ENCODE results near the gene PHLDA2. TPM values are rescaled to one million over a fixed set of nuclear protein-coding genes. Genes with fewer than 3 reads are reported as not detected.

The PHLDA2 gene
- total and polyA plus RNA-seq, 2 of the 13 experiments (the other 11 are each of a cell fraction or from before 2014, with no cell fraction given) = 0.55 to 0.78 TPM

- ChIA-PET CTCF (ENCODE audit: low intra/inter-chr PET ratio, low total read pairs) (no interaction called here), POLR2A (no interaction called here)
- Histone ChIP-seq H3K79me2 (ENCODE audit: insufficient read depth, low read length) (no peaks in the 10 kb centered on the region), H3K27me3 (ENCODE audit: control insufficient read depth in 1 of 2, insufficient read depth in 2 of 2, low read length in 2 of 2) (peaks cover 6 to 21% of the 10 kb centered on the region in 2 experiments; a peak in 4 of 5 replicates), H4K20me1 (ENCODE audit: insufficient read depth, low read length) (0 out of 2 replicates have a peak, but pooled peaks cover 2% of the 10 kb centered on the region), H3K36me3 (replicated peaks in 1 of 2; ENCODE audit: control insufficient read depth in 1 of 2, insufficient read depth in 2 of 2, low read length in 2 of 2) (no peaks in the 10 kb centered on the region), H3K4me1 (ENCODE audit: insufficient read depth, low read length) (peaks cover 10% of the 10 kb centered on the region), H3K9ac (ENCODE audit: insufficient read depth, low read depth, low read length) (no peak overlapping the region), H2AFZ (ENCODE audit: low read length) (no peak overlapping the region), H3K4me3 (replicated peaks in 1 of 3; ENCODE audit: insufficient read depth in 1 of 3, low read depth in 2 of 3, low read length in 3 of 3) (no peak overlapping the region), H3K4me2 (ENCODE audit: low read depth, low read length) (no peak overlapping the region), H3K9me3 (ENCODE audit: low read length) (no peaks in the 10 kb centered on the region), H3K27ac (ENCODE audit: extremely low read length, insufficient read depth, low read length) (no peak overlapping the region)
- TF ChIP-seq, protein P1, sequence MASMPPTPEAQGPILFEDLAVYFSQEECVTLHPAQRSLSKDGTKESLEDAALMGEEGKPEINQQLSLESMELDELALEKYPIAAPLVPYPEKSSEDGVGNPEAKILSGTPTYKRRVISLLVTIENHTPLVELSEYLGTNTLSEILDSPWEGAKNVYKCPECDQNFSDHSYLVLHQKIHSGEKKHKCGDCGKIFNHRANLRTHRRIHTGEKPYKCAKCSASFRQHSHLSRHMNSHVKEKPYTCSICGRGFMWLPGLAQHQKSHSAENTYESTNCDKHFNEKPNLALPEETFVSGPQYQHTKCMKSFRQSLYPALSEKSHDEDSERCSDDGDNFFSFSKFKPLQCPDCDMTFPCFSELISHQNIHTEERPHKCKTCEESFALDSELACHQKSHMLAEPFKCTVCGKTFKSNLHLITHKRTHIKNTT (CRISPR knock-in tag; IDR thresholded peaks at IDR 0.05) = no peak
- TF ChIP-seq, protein P2, sequence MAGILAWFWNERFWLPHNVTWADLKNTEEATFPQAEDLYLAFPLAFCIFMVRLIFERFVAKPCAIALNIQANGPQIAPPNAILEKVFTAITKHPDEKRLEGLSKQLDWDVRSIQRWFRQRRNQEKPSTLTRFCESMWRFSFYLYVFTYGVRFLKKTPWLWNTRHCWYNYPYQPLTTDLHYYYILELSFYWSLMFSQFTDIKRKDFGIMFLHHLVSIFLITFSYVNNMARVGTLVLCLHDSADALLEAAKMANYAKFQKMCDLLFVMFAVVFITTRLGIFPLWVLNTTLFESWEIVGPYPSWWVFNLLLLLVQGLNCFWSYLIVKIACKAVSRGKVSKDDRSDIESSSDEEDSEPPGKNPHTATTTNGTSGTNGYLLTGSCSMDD (CRISPR knock-in tag; IDR thresholded peaks at IDR 0.05) = no peak
- TF ChIP-seq TBX2 (CRISPR knock-in tag; IDR thresholded peaks at IDR 0.05; ENCODE audit: borderline replicate concordance) = no peak
- peak; percentile 66 for TF ChIP-seq AGO1 (IDR thresholded peaks at IDR 0.05; ENCODE audit: low read depth, low read length, poor library complexity, severe bottlenecking)
- TF ChIP-seq AGO2 (optimal IDR thresholded peaks at IDR 0.05; ENCODE audit: low read depth, low read length) = peak; percentile 86
- no peak for TF ChIP-seq SRF (IDR thresholded peaks at IDR 0.05; ENCODE audit: low read depth, low read length)
- TF ChIP-seq, protein P3, sequence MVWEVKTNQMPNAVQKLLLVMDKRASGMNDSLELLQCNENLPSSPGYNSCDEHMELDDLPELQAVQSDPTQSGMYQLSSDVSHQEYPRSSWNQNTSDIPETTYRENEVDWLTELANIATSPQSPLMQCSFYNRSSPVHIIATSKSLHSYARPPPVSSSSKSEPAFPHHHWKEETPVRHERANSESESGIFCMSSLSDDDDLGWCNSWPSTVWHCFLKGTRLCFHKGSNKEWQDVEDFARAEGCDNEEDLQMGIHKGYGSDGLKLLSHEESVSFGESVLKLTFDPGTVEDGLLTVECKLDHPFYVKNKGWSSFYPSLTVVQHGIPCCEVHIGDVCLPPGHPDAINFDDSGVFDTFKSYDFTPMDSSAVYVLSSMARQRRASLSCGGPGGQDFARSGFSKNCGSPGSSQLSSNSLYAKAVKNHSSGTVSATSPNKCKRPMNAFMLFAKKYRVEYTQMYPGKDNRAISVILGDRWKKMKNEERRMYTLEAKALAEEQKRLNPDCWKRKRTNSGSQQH (CRISPR knock-in tag; IDR thresholded peaks at IDR 0.05; ENCODE audit: low read depth) = no peak
- no peak for TF ChIP-seq NFKBIZ (CRISPR knock-in tag; IDR thresholded peaks at IDR 0.05)
- no peak for TF ChIP-seq ZNF121 (CRISPR knock-in tag; IDR thresholded peaks at IDR 0.05)
- no peak for TF ChIP-seq YEATS2 (CRISPR knock-in tag; IDR thresholded peaks at IDR 0.05; ENCODE audit: borderline replicate concordance)
- no TSS peak for BruUV-seq (replicated peaks)
- intact Hi-C loops (cut with micrococcal nuclease; ENCODE audit: unreplicated experiment) = no loop called here
- ATAC-seq (no peak), FAIRE-seq (no peak), DNase-seq (ENCODE audit: low spot score) (no peak)
- WGBS (ENCODE audit: low lambda C conversion rate) = 82% methylated on average over 7 of the region's 22 CpGs
- in situ Hi-C loops (cut with HindIII; ENCODE audit: extremely low pct_ligation_motif_present, low pct_unique_long_range_greater_than_20kb) = no loop called here
Observed at GRCh38 chr11:2923446-2924375, 5.5 kb downstream of the PHLDA2 start.

All from HepG2 (cell line).